ENCODE results near the gene TXNIP.

Gene TXNIP

GRCh38 chr1:145962157-145963102 lies 33.9 kb downstream of the TXNIP start:
- DNase-seq = peak in 5 of 6 experiments; percentile 28 to 57 (median 32)

- peak in 5 of 6 experiments; percentile 11 to 47 (median 36) for DNase-seq
These were observed 34.8 kb downstream of the TXNIP start for GRCh38 chr1:145961425-145962156.

- DNase-seq = no peak
These were observed 35.3 kb downstream of the TXNIP start for GRCh38 chr1:145961109-145961424.

- DNase-seq = peak; percentile 17 to 68 (median 45)
These were observed 35.8 kb downstream of the TXNIP start for GRCh38 chr1:145960468-145961108.

- no peak for DNase-seq
These were observed 36.4 kb downstream of the TXNIP start for GRCh38 chr1:145959957-145960467.

GRCh38 chr1:145959333-145959732 lies 37.0 kb downstream of the TXNIP start:
- no peak for DNase-seq

GRCh38 chr1:145958734-145959133 lies 37.6 kb downstream of the TXNIP start:
- DNase-seq = no peak

GRCh38 chr1:145957443-145958319 lies 38.7 kb downstream of the TXNIP start, which contains the start of gene LIX1L:
Gene LIX1L (minus strand): TSS chr1:145958017. CDS start chr1:145957927, 90 bp downstream.
- DNase-seq = peak; percentile 90 to 96 (median 92)

- DNase-seq = peak in 3 of 6 experiments; percentile 16 to 49 (median 25)
These were observed 39.5 kb downstream of the TXNIP start for GRCh38 chr1:145956781-145957442.

GRCh38 chr1:145956361-145956760 lies 40.0 kb downstream of the TXNIP start:
- DNase-seq = no peak

GRCh38 chr1:145955436-145955835 lies 40.9 kb downstream of the TXNIP start:
- no peak for DNase-seq

GRCh38 chr1:145953861-145954260 lies 42.5 kb downstream of the TXNIP start:
- no peak for DNase-seq

GRCh38 chr1:145952903-145953302 lies 43.5 kb downstream of the TXNIP start:
- DNase-seq = no peak

GRCh38 chr1:145951526-145951925 lies 44.9 kb downstream of the TXNIP start:
- no peak for DNase-seq

GRCh38 chr1:145949219-145949618 lies 47.2 kb downstream of the TXNIP start:
- DNase-seq = no peak

- no peak for DNase-seq
These were observed 48.8 kb downstream of the TXNIP start for GRCh38 chr1:145947551-145947950.

GRCh38 chr1:145946477-145946986 lies 49.8 kb downstream of the TXNIP start:
- DNase-seq = no peak

GRCh38 chr1:145944532-145944931 lies 51.8 kb downstream of the TXNIP start:
- DNase-seq = no peak

- DNase-seq = no peak
These were observed 53.5 kb downstream of the TXNIP start for GRCh38 chr1:145942871-145943270.
